ENCODE measurements around the gene ADCY4.
A peak's percentile ranks its signal among the peaks of the same experiment; 100 is the strongest.

The ADCY4 gene

GRCh38 chr14:24271134-24271833, 63.6 kb downstream of the ADCY4 start, which contains the start of gene RABGGTA:
TSS of gene RABGGTA (minus strand) at chr14:24271597. CDS start at chr14:24271115, 482 bp downstream.
- DNase-seq, result peak; percentile 92

GRCh38 chr14:24270537-24271133, 64.2 kb downstream of the ADCY4 start:
- DNase-seq, result no peak

GRCh38 chr14:24269910-24270536, 64.8 kb downstream of the ADCY4 start:
- DNase-seq, result no peak

GRCh38 chr14:24269368-24269767, 65.5 kb downstream of the ADCY4 start:
- no peak for DNase-seq
